ENCODE data around the gene REPS1.

- TF ChIP-seq CTCF (IDR thresholded peaks at IDR 0.05; ENCODE audit: low read depth, low read length, poor library complexity, severe bottlenecking) (no peak), EZH2phosphoT487 (IDR thresholded peaks at IDR 0.05; ENCODE audit: borderline replicate concordance, low read length) (no peak)
Observed at GRCh38 chr6:138931660-138932059, 56.4 kb downstream of the REPS1 start.

Data from DOHH2 (cell line).